ENCODE data around the gene POLE. TPM values are rescaled to one million over a fixed set of nuclear protein-coding genes. Genes with fewer than 3 reads are reported as not detected.

Gene POLE
- total and polyA plus RNA-seq, 8 donors, result 7.2 to 45.7 (median 16.0) TPM

- ATAC-seq (no peak), FAIRE-seq (no peak), DNase-seq (peak in 1 of 6 donors; percentile 50)
- no peaks in the 10 kb centered on the region for H3K9me3 ChIP-seq
- WGBS, 2 donors, result 92 to 93% methylated on average over 28 to 30 of the region's 30 CpGs
- H3K27me3 ChIP-seq, result no peaks in the 10 kb centered on the region
- no peak overlapping the region for H3K4me3 ChIP-seq
- intact Hi-C loops (cut with DNase I), result no loop called here
- no peak for TF ChIP-seq CTCF (IDR thresholded peaks at IDR 0.05)
- peaks cover 9 to 55% (median 17%) of the 10 kb centered on the region in 3 donors for H3K36me3 ChIP-seq
- H3K4me1 ChIP-seq, result no peaks in the 10 kb centered on the region
- no peak overlapping the region for H3K27ac ChIP-seq
Measured at GRCh38 chr12:132723015-132723763, 36.0 kb upstream of the POLE start.

GRCh38 chr12:132720606-132721345 is 33.6 kb upstream of the POLE start:
- 92 to 94% methylated on average over 25 of the region's 25 CpGs for WGBS, 2 donors
- Histone ChIP-seq H3K27ac (no peak overlapping the region), H3K4me3 (no peak overlapping the region), H3K4me1 (no peaks in the 10 kb centered on the region), H3K36me3 (peaks cover 9 to 44% (median 10%) of the 10 kb centered on the region in 3 donors), H3K27me3 (no peaks in the 10 kb centered on the region), H3K9me3 (no peaks in the 10 kb centered on the region)
- no peak for FAIRE-seq
- intact Hi-C loops (cut with DNase I), result no loop called here
- no peak for TF ChIP-seq CTCF (IDR thresholded peaks at IDR 0.05)
- no peak for ATAC-seq
- no peak for DNase-seq

DNA sequence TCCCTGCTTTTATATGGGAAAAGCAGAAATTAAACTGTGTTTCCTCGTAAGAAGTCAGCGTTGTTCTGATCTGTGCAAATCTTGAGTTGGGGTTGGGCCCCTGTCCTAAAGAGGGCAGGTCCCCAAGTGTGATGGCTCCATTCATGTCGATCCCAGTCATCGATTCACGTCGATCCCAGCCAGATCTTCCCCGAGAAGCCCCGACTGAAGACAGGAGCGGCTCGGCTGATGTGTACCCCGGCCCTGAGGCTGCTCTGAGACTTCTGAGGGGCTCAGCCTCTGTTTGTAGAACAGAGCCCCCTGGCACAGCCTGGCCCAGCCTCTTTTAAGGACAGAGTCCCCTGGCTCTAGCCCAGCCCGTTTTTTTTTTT is 32.8 kb upstream of the POLE start:
- Histone ChIP-seq H3K9me3 (no peaks in the 10 kb centered on the region), H3K27ac (no peak overlapping the region), H3K4me3 (no peak overlapping the region), H3K27me3 (no peaks in the 10 kb centered on the region), H3K4me1 (no peaks in the 10 kb centered on the region), H3K36me3 (peaks cover 9 to 38% (median 10%) of the 10 kb centered on the region in 3 donors)
- no peak for TF ChIP-seq CTCF (IDR thresholded peaks at IDR 0.05)
- ATAC-seq (no peak), FAIRE-seq (no peak), DNase-seq (no peak)
- intact Hi-C loops (cut with DNase I), result no loop called here
- 90 to 91% methylated on average over 12 of the region's 12 CpGs for WGBS, 2 donors

DNA sequence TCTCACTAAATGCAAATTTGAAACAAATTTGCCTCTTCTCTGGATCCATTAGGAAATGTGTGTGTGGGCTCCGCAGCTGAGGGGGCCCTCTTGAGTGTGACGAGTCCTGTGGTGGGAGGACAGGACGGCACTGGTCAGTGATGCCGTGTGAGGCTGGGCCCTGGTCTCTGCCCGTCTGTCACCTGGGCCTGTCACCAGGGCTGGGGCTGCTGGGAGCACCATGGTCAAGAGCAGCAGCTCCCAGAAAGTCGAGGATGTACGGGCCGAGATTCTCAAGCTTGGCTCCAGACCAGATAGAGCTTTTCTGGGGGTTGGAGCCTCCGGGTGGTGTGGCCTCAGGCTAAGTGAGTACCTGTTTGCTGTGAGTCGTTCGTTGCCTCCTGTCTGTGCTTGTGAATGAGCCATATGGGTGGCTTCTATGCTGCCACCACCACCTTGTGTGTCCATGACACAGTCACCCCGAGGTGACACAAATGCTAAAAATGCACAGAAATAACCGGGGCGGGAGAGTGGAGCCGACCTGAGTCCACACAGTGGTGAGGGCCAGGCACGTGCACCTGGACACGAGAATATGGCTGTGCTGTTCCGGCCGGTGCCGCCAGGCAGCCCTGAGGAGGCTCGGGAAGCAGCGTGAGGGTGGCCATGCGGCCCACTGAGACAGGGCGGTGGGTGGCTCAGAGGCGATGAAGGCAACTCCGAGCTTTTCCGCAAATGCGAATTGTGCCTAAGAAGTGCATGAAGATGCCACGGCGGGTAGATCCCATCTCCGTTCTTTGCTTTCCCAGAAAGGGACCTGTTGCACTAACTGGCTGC is 32.2 kb upstream of the POLE start:
- H3K9me3 ChIP-seq, result no peaks in the 10 kb centered on the region
- WGBS, 2 donors, result 93 to 95% methylated on average over 31 of the region's 31 CpGs
- H3K4me3 ChIP-seq, result no peak overlapping the region
- H3K36me3 ChIP-seq, result peaks cover 3 to 34% (median 10%) of the 10 kb centered on the region in 3 donors
- no peak for FAIRE-seq
- no peak for ATAC-seq
- TF ChIP-seq CTCF (IDR thresholded peaks at IDR 0.05), result no peak
- intact Hi-C loops (cut with DNase I), result no loop called here
- H3K27me3 ChIP-seq, result no peaks in the 10 kb centered on the region
- peak in 1 of 6 donors; percentile 71 for DNase-seq
- no peaks in the 10 kb centered on the region for H3K4me1 ChIP-seq
- H3K27ac ChIP-seq, result no peak overlapping the region
